ENCODE data around the gene TGM5.
"Not testable (repeated sequence)": the region's sequence is repeated elsewhere in the genome, so short reads cannot be mapped to it uniquely, and the experiment has no call there.

TGM5 gene

GRCh38 chr15:43275740-43276562 is 9.2 kb upstream of the TGM5 start:
- DNase-seq, result no peak

- DNase-seq, result no peak
Observed at GRCh38 chr15:43274136-43274535, 7.4 kb upstream of the TGM5 start.

GRCh38 chr15:43273243-43273642 is 6.5 kb upstream of the TGM5 start:
- no peak for DNase-seq

- DNase-seq, result not testable (repeated sequence)
Observed at GRCh38 chr15:43271908-43272307, 5.2 kb upstream of the TGM5 start.

GRCh38 chr15:43270676-43271306 is 4.1 kb upstream of the TGM5 start:
- no peak for DNase-seq

GRCh38 chr15:43270113-43270665 is 3.5 kb upstream of the TGM5 start:
- DNase-seq, result no peak

- peak; percentile 71 for DNase-seq
Observed at GRCh38 chr15:43268111-43269105, 1.7 kb upstream of the TGM5 start.

GRCh38 chr15:43267439-43267838 is 711 bp upstream of the TGM5 start:
- DNase-seq, result no peak

GRCh38 chr15:43266386-43266785 is 342 bp downstream of the TGM5 start:
- no peak for DNase-seq

- DNase-seq, result no peak
Observed at GRCh38 chr15:43260011-43260615, 6.6 kb downstream of the TGM5 start.

GRCh38 chr15:43258781-43259180 is 7.9 kb downstream of the TGM5 start:
- no peak for DNase-seq

- DNase-seq, result peak; percentile 18
Observed at GRCh38 chr15:43256341-43256740, 10.4 kb downstream of the TGM5 start.

- peak; percentile 25 for DNase-seq
Observed at GRCh38 chr15:43255376-43255775, 11.4 kb downstream of the TGM5 start.

- DNase-seq, result peak; percentile 53
Observed at GRCh38 chr15:43253431-43254403, 13.0 kb downstream of the TGM5 start.

GRCh38 chr15:43251871-43252250 is 14.9 kb downstream of the TGM5 start:
- DNase-seq, result no peak

- DNase-seq, result no peak
Observed at GRCh38 chr15:43251185-43251870, 15.4 kb downstream of the TGM5 start.

- no peak for DNase-seq
Observed at GRCh38 chr15:43250785-43251184, 15.9 kb downstream of the TGM5 start.

- peak; percentile 43 for DNase-seq
Observed at GRCh38 chr15:43249699-43250203, 17.0 kb downstream of the TGM5 start.

GRCh38 chr15:43249236-43249635 is 17.5 kb downstream of the TGM5 start:
- DNase-seq, result no peak

GRCh38 chr15:43246261-43246774 is 20.4 kb downstream of the TGM5 start:
- no peak for DNase-seq

All from activated CD8-positive, alpha-beta memory T cell treated with anti-CD3 and anti-CD28 coated beads, Interleukin-2, amount 50 U/mL, for 48 hours (primary cell).